Osteocyte (in vitro differentiated cells): ENCODE measurements around the gene PHRF1. TPM values are rescaled to one million over a fixed set of nuclear protein-coding genes. Genes with fewer than 3 reads are reported as not detected.
A peak's percentile ranks its signal among the peaks of the same experiment; 100 is the strongest.
"Not testable (repeated sequence)": the region's sequence is repeated elsewhere in the genome, so short reads cannot be mapped to it uniquely, and the experiment has no call there.

Experiments used
- DNase-seq: peaks from one replicate; pipeline ENCODE4 v3.0.0; 2021; ENCODE audit warnings: mixed read lengths; ENCODE audit not compliant: unreplicated experiment; ENCODE audit errors: extremely low spot score
- H3K27ac Mint-ChIP-seq: one replicate; pipeline ENCODE4 v1.8.0; 2021; ENCODE audit warnings: mild to moderate bottlenecking, mixed read lengths; ENCODE audit not compliant: unreplicated experiment
- H3K27me3 Mint-ChIP-seq: one replicate; pipeline ENCODE4 v1.8.0; 2021; ENCODE audit warnings: mixed read lengths; ENCODE audit not compliant: unreplicated experiment
- H3K36me3 Mint-ChIP-seq: one replicate; pipeline ENCODE4 v1.8.0; 2021; ENCODE audit warnings: mixed read lengths; ENCODE audit not compliant: unreplicated experiment
- H3K4me1 Mint-ChIP-seq: one replicate; pipeline ENCODE4 v1.8.0; 2021; ENCODE audit warnings: mixed read lengths; ENCODE audit not compliant: unreplicated experiment
- H3K4me3 Mint-ChIP-seq: one replicate; pipeline ENCODE4 v1.8.0; 2021; ENCODE audit warnings: mild to moderate bottlenecking, moderate library complexity, mixed read lengths; ENCODE audit not compliant: unreplicated experiment
- H3K9me3 Mint-ChIP-seq: one replicate; pipeline ENCODE4 v1.8.0; 2021; ENCODE audit warnings: mixed read lengths; ENCODE audit not compliant: unreplicated experiment
- total RNA-seq: library from RNA; stranded (reverse); gene quantifications from 2 replicates; pipeline ENCODE4 v1.2.1, GENCODE V29; 2021
- TF ChIP-seq, protein P1 (sequence below): fragments of 200-600 bp; sonication (generic); IDR thresholded peaks from 2 replicates; pipeline ENCODE4 v1.5.0; 2021; ENCODE audit warnings: antibody characterized with exemption, mild to moderate bottlenecking, moderate library complexity

The PHRF1 gene
- total RNA-seq, 1 donor from 2014 or later, result 31.5 TPM

DNA sequence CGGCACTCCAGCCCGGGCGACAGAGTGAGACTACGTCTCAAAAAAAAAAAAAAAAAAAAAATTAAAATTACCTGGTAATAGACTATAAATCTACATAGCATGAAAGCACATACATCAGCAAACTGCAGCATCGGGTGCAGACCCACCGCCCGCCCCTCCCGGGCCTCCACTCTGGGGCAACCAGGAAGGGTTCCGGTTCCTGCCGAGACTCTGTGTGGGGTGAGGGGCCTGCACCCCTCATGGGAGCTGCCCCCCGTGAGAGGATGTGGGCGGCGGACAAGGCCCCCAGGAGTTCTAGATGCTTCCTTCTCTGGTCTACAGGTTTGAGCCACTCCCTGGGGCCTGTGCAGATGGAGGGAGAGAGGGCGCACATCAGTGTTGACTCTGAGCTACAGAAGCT is 69.9 kb downstream of the PHRF1 start:
- TF ChIP-seq, protein P1, sequence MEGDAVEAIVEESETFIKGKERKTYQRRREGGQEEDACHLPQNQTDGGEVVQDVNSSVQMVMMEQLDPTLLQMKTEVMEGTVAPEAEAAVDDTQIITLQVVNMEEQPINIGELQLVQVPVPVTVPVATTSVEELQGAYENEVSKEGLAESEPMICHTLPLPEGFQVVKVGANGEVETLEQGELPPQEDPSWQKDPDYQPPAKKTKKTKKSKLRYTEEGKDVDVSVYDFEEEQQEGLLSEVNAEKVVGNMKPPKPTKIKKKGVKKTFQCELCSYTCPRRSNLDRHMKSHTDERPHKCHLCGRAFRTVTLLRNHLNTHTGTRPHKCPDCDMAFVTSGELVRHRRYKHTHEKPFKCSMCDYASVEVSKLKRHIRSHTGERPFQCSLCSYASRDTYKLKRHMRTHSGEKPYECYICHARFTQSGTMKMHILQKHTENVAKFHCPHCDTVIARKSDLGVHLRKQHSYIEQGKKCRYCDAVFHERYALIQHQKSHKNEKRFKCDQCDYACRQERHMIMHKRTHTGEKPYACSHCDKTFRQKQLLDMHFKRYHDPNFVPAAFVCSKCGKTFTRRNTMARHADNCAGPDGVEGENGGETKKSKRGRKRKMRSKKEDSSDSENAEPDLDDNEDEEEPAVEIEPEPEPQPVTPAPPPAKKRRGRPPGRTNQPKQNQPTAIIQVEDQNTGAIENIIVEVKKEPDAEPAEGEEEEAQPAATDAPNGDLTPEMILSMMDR, result no peak
- no peaks in the 10 kb centered on the region for H3K27me3 Mint-ChIP-seq
- no peaks in the 10 kb centered on the region for H3K9me3 Mint-ChIP-seq
- H3K4me1 Mint-ChIP-seq, result peaks cover 8% of the 10 kb centered on the region
- H3K36me3 Mint-ChIP-seq, result peaks cover 11% of the 10 kb centered on the region
- H3K27ac Mint-ChIP-seq, result no peak overlapping the region
- no peak overlapping the region for H3K4me3 Mint-ChIP-seq
- DNase-seq, result peak; percentile 83

DNA sequence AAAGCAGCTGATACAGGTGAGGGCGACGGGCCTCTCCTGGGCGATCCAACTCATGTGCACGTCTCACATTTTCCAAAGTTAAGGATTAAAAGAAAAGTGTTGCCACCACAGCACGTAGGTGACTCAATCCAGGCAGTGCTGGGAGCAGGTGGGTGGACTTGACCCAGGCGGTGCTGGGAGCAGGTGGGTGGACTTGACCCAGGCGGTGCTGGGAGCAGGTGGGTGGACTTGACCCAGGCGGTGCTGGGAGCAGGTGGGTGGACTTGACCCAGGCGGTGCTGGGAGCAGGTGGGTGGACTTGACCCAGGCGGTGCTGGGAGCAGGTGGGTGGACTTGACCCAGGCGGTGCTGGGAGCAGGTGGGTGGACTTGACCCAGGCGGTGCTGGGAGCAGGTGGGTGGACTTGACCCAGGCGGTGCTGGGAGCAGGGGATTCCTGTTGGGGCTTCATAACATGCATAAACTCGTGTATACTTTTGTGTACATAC is 71.4 kb downstream of the PHRF1 start:
- not testable (repeated sequence) for H3K9me3 Mint-ChIP-seq, H3K27ac Mint-ChIP-seq, DNase-seq, H3K4me3 Mint-ChIP-seq, H3K4me1 Mint-ChIP-seq, H3K27me3 Mint-ChIP-seq
- H3K36me3 Mint-ChIP-seq, result peaks cover 16% of the 10 kb centered on the region

DNA sequence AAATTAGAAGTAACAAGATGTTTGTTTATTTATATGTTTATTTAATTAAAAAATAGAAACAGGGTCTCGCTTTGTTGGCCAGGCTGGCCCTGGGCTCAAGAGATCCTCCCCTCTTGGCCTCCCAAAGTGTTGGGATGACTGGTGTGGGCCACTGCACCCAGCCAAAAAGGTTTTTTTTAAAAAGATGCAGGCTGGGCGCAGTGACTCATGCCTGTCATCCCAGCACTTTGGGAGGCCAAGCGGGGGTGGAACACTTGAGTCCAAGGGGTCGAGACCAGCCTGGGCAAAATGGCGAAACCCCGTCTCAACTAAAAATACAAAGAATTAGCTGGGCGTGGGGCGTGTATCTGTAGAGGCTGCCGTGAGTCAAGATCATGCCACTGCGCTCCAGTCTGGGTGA is 74.2 kb downstream of the PHRF1 start:
- no peak for DNase-seq
- TF ChIP-seq, protein P1, result no peak
- no peaks in the 10 kb centered on the region for H3K9me3 Mint-ChIP-seq
- H3K4me1 Mint-ChIP-seq, result peaks cover 2% of the 10 kb centered on the region
- H3K27ac Mint-ChIP-seq, result no peak overlapping the region
- peaks cover 17% of the 10 kb centered on the region for H3K36me3 Mint-ChIP-seq
- H3K27me3 Mint-ChIP-seq, result no peaks in the 10 kb centered on the region
- no peak overlapping the region for H3K4me3 Mint-ChIP-seq

DNA sequence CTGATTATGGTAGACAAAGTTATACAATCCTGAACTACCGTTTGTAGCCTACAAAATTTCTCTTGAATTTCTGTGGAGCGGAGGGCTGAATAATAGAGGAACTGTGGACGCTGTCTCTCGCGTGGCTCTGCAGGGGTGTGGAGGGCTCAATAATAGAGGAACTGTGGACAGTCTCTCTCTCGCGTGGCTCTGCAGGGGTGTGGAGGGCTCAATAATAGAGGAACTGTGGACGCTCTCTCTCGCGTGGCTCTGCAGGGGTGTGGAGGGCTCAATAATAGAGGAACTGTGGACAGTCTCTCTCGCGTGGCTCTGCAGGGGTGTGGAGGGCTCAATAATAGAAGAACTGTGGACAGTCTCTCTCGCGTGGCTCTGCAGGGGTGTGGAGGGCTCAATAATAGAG is 76.9 kb downstream of the PHRF1 start:
- H3K4me1 Mint-ChIP-seq, H3K27ac Mint-ChIP-seq, H3K4me3 Mint-ChIP-seq, H3K27me3 Mint-ChIP-seq, H3K9me3 Mint-ChIP-seq, DNase-seq: not testable (repeated sequence)
- peaks cover 19% of the 10 kb centered on the region for H3K36me3 Mint-ChIP-seq

DNA sequence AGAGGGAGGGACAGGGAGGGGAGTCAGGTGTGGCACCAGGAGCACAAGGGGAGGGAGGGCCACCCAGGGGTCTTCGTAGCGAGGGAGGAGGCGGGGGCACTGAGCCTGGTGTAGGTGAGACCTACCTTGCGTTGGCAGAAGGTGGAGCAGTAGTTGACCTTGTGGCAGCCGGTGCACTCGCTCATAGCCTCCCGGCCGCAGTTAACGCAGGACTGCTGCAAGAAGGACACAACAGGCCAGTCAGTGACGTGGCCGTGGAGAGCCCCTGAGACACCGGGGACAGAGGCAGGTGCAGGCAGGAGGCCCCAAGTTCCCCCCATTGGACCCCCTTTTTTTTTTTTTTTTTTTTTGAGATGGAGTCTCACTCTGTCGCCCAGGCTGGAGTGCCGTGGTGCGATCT is 77.6 kb downstream of the PHRF1 start:
- Mint-ChIP-seq H3K36me3 (peaks cover 20% of the 10 kb centered on the region), H3K4me3 (no peak overlapping the region), H3K4me1 (no peaks in the 10 kb centered on the region), H3K27me3 (no peaks in the 10 kb centered on the region), H3K9me3 (no peaks in the 10 kb centered on the region), H3K27ac (no peak overlapping the region)
- TF ChIP-seq, protein P1, result no peak
- DNase-seq, result no peak

DNA sequence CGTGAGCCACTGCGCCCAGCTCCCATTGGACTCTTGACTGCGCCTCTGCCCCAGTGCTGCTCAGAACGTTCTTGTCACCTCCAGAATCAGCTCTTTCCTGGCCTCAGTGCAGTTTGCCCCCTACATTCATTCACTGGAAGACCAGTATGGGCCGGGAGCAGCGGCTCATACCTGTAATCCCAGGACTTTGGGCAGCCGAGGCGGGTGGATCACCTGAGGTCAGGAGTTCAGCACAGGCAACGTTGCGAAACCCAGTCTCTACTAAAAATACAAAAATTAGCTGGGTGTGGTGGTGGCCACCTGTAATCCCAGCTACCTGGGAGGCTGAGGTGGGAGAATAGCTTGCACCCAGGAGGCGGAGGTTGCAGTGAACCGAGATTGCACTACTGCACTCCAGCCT is 78.2 kb downstream of the PHRF1 start:
- H3K36me3 Mint-ChIP-seq, result peaks cover 23% of the 10 kb centered on the region
- H3K4me1 Mint-ChIP-seq, H3K9me3 Mint-ChIP-seq, H3K27me3 Mint-ChIP-seq, DNase-seq, H3K27ac Mint-ChIP-seq, H3K4me3 Mint-ChIP-seq: not testable (repeated sequence)
